C4-2B (cell line): ENCODE measurements around the gene DLST.

Experiments used
- ZFX ChIP-seq: fragments of 450-650 bp; IDR thresholded peaks from 2 replicates; pipeline ENCODE4 v1.6.1; 2017
- TF ChIP-seq, protein P1 (sequence below): fragments of 450-650 bp; conservative IDR thresholded peaks from 2 replicates; pipeline ENCODE4 v1.5.1; 2017; ENCODE audit warnings: mild to moderate bottlenecking

DNA sequence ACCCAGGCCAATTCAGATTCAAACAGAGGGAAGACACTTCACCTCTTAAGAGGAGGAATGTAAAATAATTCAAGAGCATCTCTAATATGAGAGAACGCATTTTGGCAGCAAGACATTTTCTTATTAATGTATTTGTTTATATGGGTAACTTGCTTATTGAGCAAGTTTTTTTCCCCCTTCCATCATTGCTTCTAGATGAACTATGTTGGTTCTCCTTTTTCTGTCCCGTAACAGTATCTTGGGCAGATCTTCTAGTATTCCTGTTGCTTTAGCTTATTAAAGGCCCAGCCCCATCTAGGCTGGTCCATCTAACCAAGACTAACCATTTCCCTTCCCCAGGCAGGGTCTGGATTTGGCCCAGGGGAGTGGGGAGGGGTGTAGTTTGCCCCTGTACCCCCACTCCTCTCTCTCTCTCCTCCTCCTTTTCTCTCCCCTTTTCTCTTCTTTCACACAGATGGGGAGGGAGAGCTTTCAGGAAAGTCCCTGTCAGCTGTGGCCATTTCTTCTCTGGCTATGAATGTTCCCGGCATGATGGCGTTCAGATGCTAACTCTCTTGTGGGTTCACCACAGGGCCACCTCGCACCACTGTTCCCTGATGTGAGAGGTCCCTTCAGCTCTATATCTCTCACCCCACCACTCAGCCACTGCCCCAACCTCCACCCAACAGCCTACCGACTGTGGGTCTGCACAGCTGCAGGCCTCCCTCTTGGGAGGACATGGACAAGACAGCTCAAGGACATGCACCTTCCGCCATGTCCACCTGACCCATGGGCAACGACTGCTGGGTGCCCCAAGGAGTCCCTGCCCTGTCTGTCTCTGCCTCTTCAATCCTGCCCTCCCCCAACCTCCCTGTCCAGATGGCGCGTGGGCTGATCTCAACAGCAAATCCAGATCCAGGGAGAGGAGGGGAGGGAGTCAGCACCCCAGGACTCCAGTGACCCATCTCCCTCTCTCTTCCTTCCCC, 57.1 kb downstream of the DLST start:
- TF ChIP-seq ZFX, result no peak
- TF ChIP-seq, protein P1, sequence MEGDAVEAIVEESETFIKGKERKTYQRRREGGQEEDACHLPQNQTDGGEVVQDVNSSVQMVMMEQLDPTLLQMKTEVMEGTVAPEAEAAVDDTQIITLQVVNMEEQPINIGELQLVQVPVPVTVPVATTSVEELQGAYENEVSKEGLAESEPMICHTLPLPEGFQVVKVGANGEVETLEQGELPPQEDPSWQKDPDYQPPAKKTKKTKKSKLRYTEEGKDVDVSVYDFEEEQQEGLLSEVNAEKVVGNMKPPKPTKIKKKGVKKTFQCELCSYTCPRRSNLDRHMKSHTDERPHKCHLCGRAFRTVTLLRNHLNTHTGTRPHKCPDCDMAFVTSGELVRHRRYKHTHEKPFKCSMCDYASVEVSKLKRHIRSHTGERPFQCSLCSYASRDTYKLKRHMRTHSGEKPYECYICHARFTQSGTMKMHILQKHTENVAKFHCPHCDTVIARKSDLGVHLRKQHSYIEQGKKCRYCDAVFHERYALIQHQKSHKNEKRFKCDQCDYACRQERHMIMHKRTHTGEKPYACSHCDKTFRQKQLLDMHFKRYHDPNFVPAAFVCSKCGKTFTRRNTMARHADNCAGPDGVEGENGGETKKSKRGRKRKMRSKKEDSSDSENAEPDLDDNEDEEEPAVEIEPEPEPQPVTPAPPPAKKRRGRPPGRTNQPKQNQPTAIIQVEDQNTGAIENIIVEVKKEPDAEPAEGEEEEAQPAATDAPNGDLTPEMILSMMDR, result no peak
